ENCODE data around the gene SHC4.
"Not testable (repeated sequence)": the region's sequence is repeated elsewhere in the genome, so short reads cannot be mapped to it uniquely, and the experiment has no call there.

SHC4 gene

DNA sequence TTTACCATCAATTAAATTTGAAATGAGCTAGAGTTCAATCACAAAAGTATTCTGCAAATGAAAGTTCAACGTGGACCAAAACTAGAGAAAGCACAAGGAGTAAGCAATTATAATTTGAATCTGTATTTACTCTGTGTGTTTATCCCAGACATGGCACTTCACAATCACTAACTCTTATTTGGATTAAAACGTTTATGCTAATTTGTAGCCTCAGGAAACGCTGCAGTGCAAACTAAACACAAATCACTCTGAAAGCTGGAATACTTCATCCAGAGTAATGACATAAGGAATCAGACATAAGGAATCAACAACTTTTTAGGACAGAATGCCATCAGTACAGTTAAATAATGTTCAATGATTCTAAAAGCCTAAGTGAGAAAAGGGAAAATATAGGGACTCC lies 171.3 kb downstream of the SHC4 start:
- no peak for DNase-seq

GRCh38 chr15:48790466-48791115 lies 173.1 kb downstream of the SHC4 start:
- not testable (repeated sequence) for DNase-seq

DNA sequence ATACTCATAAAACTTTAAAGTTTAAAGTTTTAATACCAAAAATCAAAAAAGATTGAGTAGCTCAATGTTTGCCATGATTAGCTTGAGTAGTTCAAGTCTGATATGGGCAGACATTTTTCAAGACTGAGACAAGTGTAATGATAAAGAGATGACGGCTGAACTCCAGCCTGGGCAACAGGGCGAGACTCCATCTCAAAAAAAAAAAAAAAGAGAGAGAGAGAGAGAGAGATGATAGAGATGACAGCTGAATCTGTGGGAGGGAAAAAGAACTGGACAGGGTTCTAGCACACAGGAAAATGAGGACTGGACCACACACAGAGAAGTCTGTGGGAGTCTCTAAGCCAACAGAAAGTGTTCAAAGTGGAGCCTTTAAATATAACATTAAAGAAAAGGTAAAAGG lies 178.0 kb downstream of the SHC4 start:
- no peak for DNase-seq

DNA sequence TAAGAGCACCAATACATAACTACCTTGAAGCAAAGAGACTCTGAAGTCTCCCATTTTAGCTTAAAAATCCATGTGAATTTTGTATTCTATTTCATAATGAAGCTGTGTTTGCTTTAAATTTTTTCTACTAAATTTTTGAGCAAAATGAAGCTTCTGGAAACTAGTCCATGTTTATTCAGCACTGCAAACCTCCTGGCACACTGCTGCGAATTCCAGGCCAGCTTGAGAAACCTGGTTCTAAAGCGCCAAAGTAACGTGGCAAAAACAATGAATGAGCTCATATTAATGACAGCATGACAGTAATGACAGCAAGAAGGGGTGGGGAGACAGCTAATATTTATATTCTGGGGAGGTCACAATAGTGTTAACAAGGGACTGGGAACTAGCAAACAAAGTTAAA lies 178.5 kb downstream of the SHC4 start:
- no peak for DNase-seq

DNA sequence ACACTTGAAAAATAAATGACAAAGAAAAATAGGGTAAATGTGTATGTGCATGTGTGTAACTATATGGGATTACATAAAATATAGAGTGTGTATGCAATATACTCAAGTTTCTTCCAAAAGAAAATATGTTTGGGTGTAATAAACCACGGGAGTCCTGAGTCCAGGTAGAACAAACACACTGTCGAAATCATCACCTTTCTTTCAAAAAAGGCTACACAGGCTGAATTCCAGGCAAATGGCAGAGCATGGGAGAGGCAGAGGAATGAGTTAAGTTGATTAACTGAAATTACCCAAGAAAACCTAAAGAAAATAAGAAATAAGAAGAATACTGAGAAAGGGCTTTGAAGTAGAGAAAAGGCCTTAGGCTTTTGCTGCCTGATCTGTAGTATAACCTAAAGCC lies 179.0 kb downstream of the SHC4 start:
- no peak for DNase-seq

GRCh38 chr15:48782911-48783310 lies 180.8 kb downstream of the SHC4 start:
- no peak for DNase-seq

DNA sequence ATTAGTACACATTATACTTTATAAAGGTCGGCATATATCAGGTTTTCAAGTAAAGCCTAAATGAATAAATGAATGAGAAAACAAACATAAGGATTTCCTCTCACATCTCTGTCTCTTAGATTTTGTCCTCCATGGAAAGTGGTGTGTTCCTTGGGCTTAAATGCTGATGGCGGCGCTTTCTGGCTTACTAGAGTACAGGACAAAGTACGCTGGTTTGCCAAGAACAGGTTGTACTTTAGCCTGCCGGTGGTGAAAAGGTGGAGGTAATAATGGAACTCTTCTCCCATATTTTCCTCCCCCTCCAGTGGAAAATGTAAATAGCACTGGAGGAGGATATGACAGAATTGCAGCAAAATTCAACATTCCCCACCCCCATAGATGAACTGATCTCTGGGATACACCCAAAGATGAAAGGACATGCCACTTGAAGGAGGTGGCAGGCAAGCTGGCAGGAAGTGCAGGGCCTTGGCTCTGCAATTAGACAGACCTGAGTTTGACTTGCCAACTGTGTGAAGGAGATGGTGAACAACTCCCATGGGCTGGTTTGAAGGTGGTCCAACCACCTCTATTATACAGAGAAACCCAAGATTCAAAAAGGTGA lies 182.1 kb downstream of the SHC4 start:
- DNase-seq: no peak

GRCh38 chr15:48781017-48781416 lies 182.7 kb downstream of the SHC4 start:
- DNase-seq: no peak

GRCh38 chr15:48778331-48778730 lies 185.4 kb downstream of the SHC4 start:
- no peak for DNase-seq

DNA sequence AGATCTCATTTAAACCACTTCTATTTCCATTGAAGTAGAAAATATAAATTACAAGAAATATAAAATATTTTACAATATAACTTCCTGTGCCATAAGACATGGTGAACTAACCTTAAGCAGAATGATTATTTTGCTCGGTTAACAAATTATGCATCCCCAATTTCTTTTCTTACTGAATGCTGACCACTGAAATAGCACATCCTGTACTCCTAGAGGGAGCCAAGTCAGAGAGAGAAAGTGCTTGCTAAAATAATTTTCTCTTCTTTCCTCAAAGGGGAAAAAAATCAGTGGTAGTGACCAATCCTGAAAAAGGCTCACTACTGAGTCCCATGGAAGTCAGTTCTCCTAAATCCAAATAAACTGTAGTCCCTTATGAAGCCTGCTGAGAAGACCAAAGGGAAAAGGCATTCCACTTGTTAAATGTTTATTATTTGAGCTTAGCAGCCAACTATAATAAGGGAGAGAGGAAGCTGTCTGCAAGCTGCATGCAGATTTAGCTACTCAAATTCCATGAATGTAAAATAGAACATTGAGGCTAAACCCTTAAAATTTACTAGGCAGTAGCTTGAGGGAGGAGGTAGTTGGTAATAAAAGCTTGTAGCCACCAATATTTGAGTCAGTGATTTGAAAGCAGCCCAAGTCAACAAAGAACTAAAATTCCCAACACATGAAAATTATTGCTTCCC lies 185.9 kb downstream of the SHC4 start:
- DNase-seq: no peak

GRCh38 chr15:48775546-48775945 lies 188.2 kb downstream of the SHC4 start:
- peak; percentile 11 for DNase-seq

- peak; percentile 42 for DNase-seq
Observed at GRCh38 chr15:48774484-48774883, 189.2 kb downstream of the SHC4 start.
